Trophoblast cell (in vitro differentiated cells and primary cell): ENCODE data around the gene FBXW4.

Experiments used
- DNase-seq, 2 donors: peaks; one replicate each; pipeline ENCODE4 v3.0.0-alpha.2; 2016
- H2AFZ ChIP-seq: 2 replicates; pipeline ENCODE4 v1.6.1; 2013; ENCODE audit warnings: low read length, moderate library complexity, mild to moderate bottlenecking; ENCODE audit not compliant: insufficient read depth, poor library complexity
- H2AK5ac ChIP-seq: 2 replicates; pipeline ENCODE4 v1.6.1; 2013; ENCODE audit warnings: mild to moderate bottlenecking, low read length
- H2BK120ac ChIP-seq: 2 replicates; pipeline ENCODE4 v1.6.1; 2013; ENCODE audit warnings: low read length, mild to moderate bottlenecking, moderate library complexity; ENCODE audit not compliant: insufficient read depth, poor library complexity
- H2BK12ac ChIP-seq: 2 replicates; pipeline ENCODE4 v1.6.1; 2013; ENCODE audit warnings: mild to moderate bottlenecking, low read length, moderate library complexity
- H2BK5ac ChIP-seq: 2 replicates; pipeline ENCODE4 v1.6.1; 2013; ENCODE audit warnings: low read length, low read depth, moderate library complexity, mild to moderate bottlenecking; ENCODE audit not compliant: poor library complexity
- H3K14ac ChIP-seq: 2 replicates; pipeline ENCODE4 v1.6.1; 2013; ENCODE audit warnings: mild to moderate bottlenecking, low read length
- H3K18ac ChIP-seq: 2 replicates; pipeline ENCODE4 v1.6.1; 2013; ENCODE audit warnings: mild to moderate bottlenecking, low read length
- H3K23ac ChIP-seq: 2 replicates; pipeline ENCODE4 v1.6.1; 2013; ENCODE audit warnings: low read length
- H3K27ac ChIP-seq: 2 replicates; pipeline ENCODE4 v1.5.1; 2013; ENCODE audit warnings: low read depth, mild to moderate bottlenecking, inconsistent platforms, low read length, moderate library complexity
- H3K27me3 ChIP-seq: 2 replicates; pipeline ENCODE4 v1.6.1; 2013; ENCODE audit warnings: inconsistent platforms, mild to moderate bottlenecking, low read length, moderate library complexity; ENCODE audit not compliant: insufficient read depth
- H3K36me3 ChIP-seq, 2 experiments: 1 replicate in 1 of 2; 2 replicates in 1 of 2; pipeline ENCODE4 v1.6.1; 2013; ENCODE audit warnings: low read length in 2 of 2, mild to moderate bottlenecking in 2 of 2, moderate library complexity in 1 of 2; ENCODE audit not compliant: insufficient read depth in 2 of 2, control insufficient read depth in 1 of 2
- H3K4ac ChIP-seq: 2 replicates; pipeline ENCODE4 v1.6.1; 2013; ENCODE audit warnings: low read depth, mild to moderate bottlenecking, low read length, moderate library complexity
- H3K4me1 ChIP-seq, 2 experiments: 1 replicate in 1 of 2; 2 replicates in 1 of 2; pipeline ENCODE4 v1.6.1; 2013; ENCODE audit warnings: low read length in 2 of 2, mild to moderate bottlenecking in 2 of 2, moderate library complexity in 1 of 2; ENCODE audit not compliant: insufficient read depth in 2 of 2, control insufficient read depth in 1 of 2
- H3K4me2 ChIP-seq: 2 replicates; pipeline ENCODE4 v1.6.1; 2013; ENCODE audit warnings: inconsistent platforms, mild to moderate bottlenecking, low read length, moderate library complexity
- H3K4me3 ChIP-seq: 2 replicates; pipeline ENCODE4 v1.5.1; 2013; ENCODE audit warnings: mild to moderate bottlenecking, low read depth, low read length, inconsistent platforms
- H3K79me1 ChIP-seq: one replicate; pipeline ENCODE4 v1.6.1; 2013; ENCODE audit warnings: low read length
- H3K79me2 ChIP-seq: 2 replicates; pipeline ENCODE4 v1.6.1; 2013; ENCODE audit warnings: low read length, mild to moderate bottlenecking; ENCODE audit not compliant: control insufficient read depth, insufficient read depth, poor library complexity
- H3K9ac ChIP-seq: 2 replicates; pipeline ENCODE4 v1.6.1; 2013; ENCODE audit warnings: mild to moderate bottlenecking, low read length
- H3K9me3 ChIP-seq: 2 replicates; pipeline ENCODE4 v1.6.1; 2013; ENCODE audit warnings: low read depth, mild to moderate bottlenecking, control low read depth, inconsistent platforms, low read length; ENCODE audit not compliant: insufficient read depth
- H4K12ac ChIP-seq: 2 replicates; pipeline ENCODE4 v1.6.1; 2013; ENCODE audit warnings: low read depth, mild to moderate bottlenecking, low read length, moderate library complexity
- H4K8ac ChIP-seq: 2 replicates; pipeline ENCODE4 v1.6.1; 2013; ENCODE audit warnings: low read depth, mild to moderate bottlenecking, low read length, moderate library complexity
- H4K91ac ChIP-seq: one replicate; pipeline ENCODE4 v1.6.1; 2013; ENCODE audit warnings: low read depth, mild to moderate bottlenecking, low read length, moderate library complexity
- WGBS: extraction: QIAGEN DNeasy Blood & Tissue Kit; methylation state at CpG from one replicate; pipeline ENCODE4 v1.1.7; 2013; ENCODE audit warnings: missing lambda C conversion rate; ENCODE audit not compliant: insufficient read length, insufficient coverage; ENCODE audit errors: extremely low coverage; 5-methylcytosine and 5-hydroxymethylcytosine counted together

FBXW4 gene

GRCh38 chr10:101565936-101566332, 129.0 kb downstream of the FBXW4 start:
- no peak overlapping the region for H2BK12ac ChIP-seq
- no peak overlapping the region for H3K18ac ChIP-seq
- no peak overlapping the region for H4K8ac ChIP-seq
- no peak overlapping the region for H2BK120ac ChIP-seq
- peaks cover 3% of the 10 kb centered on the region for H3K9me3 ChIP-seq
- H3K79me2 ChIP-seq, result peaks cover 2% of the 10 kb centered on the region
- no CpG with 5 or more reads among the region's 8 CpGs for WGBS
- H3K4me1 ChIP-seq, result peaks cover 0 to 10% of the 10 kb centered on the region in 2 experiments
- no peak overlapping the region for H2BK5ac ChIP-seq
- H3K4ac ChIP-seq, result no peak overlapping the region
- no peak overlapping the region for H4K12ac ChIP-seq
- no peak overlapping the region for H3K4me3 ChIP-seq
- no peak overlapping the region for H3K23ac ChIP-seq
- H2AFZ ChIP-seq, result no peak overlapping the region
- H3K36me3 ChIP-seq, result no peaks in the 10 kb centered on the region
- no peak for DNase-seq
- no peak overlapping the region for H3K27ac ChIP-seq
- H3K79me1 ChIP-seq, result no peaks in the 10 kb centered on the region
- no peak overlapping the region for H4K91ac ChIP-seq
- H2AK5ac ChIP-seq, result no peak overlapping the region
- no peak overlapping the region for H3K9ac ChIP-seq
- H3K4me2 ChIP-seq, result no peak overlapping the region
- no peak overlapping the region for H3K14ac ChIP-seq
- H3K27me3 ChIP-seq, result peaks cover 13% of the 10 kb centered on the region

GRCh38 chr10:101565370-101565900, 129.5 kb downstream of the FBXW4 start:
- Histone ChIP-seq H2AK5ac (no peak overlapping the region), H3K9ac (no peak overlapping the region), H2AFZ (no peak overlapping the region), H3K79me1 (no peaks in the 10 kb centered on the region), H4K91ac (no peak overlapping the region), H3K18ac (no peak overlapping the region), H3K79me2 (peaks cover 2% of the 10 kb centered on the region), H3K27me3 (peaks cover 13% of the 10 kb centered on the region), H4K12ac (no peak overlapping the region), H3K23ac (no peak overlapping the region), H3K14ac (no peak overlapping the region), H3K36me3 (no peaks in the 10 kb centered on the region), H4K8ac (no peak overlapping the region), H2BK5ac (no peak overlapping the region), H3K4me3 (no peak overlapping the region), H3K4me2 (no peak overlapping the region), H3K4ac (no peak overlapping the region), H3K27ac (no peak overlapping the region), H3K4me1 (peaks cover 0 to 9% of the 10 kb centered on the region in 2 experiments), H3K9me3 (peaks cover 3% of the 10 kb centered on the region), H2BK120ac (no peak overlapping the region), H2BK12ac (no peak overlapping the region)
- DNase-seq, result no peak
- no CpG with 5 or more reads among the region's 5 CpGs for WGBS

DNA sequence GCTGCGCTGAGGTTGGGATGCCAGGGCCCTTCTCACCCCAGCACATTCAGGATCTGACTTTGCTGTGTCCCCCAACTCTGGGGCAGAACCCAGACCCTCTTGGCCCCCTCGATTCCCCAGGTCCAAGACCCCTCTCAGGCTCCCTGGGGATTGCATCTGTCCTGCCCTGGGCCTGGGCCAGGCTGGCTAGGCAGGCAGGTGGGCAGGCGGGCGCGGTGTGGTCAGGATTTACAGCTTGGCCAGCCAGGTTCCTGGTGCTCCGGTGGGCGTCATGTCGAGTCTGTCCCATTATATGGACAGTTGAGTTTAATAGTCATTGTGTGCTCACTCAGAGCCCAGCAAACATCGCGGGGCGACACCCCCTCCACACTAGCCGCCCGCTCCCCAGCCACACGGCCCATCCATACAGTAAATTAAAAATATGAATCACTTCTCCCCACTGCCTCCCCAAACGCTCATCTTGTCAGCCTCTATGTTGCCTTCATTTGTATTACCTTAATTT, 130.4 kb downstream of the FBXW4 start:
- Histone ChIP-seq H3K18ac (no peak overlapping the region), H3K79me1 (no peaks in the 10 kb centered on the region), H3K27me3 (peaks cover 13% of the 10 kb centered on the region), H4K91ac (no peak overlapping the region), H3K9me3 (peaks cover 3% of the 10 kb centered on the region), H2BK5ac (no peak overlapping the region), H3K79me2 (no peaks in the 10 kb centered on the region), H3K9ac (no peak overlapping the region), H3K23ac (no peak overlapping the region), H3K4ac (no peak overlapping the region), H2BK12ac (no peak overlapping the region), H3K4me1 (peaks cover 0 to 6% of the 10 kb centered on the region in 2 experiments), H3K36me3 (no peaks in the 10 kb centered on the region), H4K8ac (no peak overlapping the region), H3K14ac (no peak overlapping the region), H4K12ac (no peak overlapping the region), H2BK120ac (no peak overlapping the region), H2AK5ac (no peak overlapping the region), H3K27ac (no peak overlapping the region), H3K4me3 (no peak overlapping the region), H2AFZ (no peak overlapping the region), H3K4me2 (no peak overlapping the region)
- no CpG with 5 or more reads among the region's 15 CpGs for WGBS
- DNase-seq, result no peak

DNA sequence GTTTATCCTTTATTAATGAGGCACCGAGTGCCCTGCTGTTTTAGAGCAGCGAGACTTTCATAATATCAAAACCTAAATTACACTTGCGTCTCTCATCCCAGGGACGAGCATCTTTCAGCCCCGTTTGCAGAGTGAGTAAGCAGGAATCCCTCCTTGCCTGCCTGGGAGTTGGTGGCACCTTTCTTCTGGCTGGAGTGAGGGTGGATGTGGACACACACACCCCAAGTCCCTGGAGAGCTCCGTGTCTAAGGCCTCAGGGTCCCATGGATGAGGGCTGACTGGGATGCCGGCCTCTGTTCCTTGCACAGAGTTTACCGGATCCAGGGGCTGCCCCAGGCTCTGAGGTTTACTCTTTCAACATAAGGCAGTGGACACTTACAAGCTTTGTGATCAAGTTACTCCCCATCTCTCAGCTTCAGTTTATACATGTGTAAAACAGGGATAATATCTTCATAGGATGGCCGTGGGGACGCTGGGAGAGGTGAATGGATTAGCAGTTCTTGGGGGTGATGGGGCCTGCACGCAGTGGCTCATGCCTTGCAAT, 131.4 kb downstream of the FBXW4 start:
- no CpG with 5 or more reads among the region's 11 CpGs for WGBS
- Histone ChIP-seq H3K79me1 (no peaks in the 10 kb centered on the region), H3K14ac (no peak overlapping the region), H3K23ac (no peak overlapping the region), H3K18ac (no peak overlapping the region), H2BK5ac (no peak overlapping the region), H3K4ac (no peak overlapping the region), H4K12ac (no peak overlapping the region), H3K4me1 (peaks cover 0 to 4% of the 10 kb centered on the region in 2 experiments), H3K27me3 (peaks cover 11% of the 10 kb centered on the region), H3K79me2 (no peaks in the 10 kb centered on the region), H4K91ac (no peak overlapping the region), H4K8ac (no peak overlapping the region), H2BK120ac (no peak overlapping the region), H3K36me3 (no peaks in the 10 kb centered on the region), H3K4me3 (no peak overlapping the region), H3K9me3 (peaks cover 3% of the 10 kb centered on the region), H2AK5ac (no peak overlapping the region), H2AFZ (no peak overlapping the region), H3K27ac (no peak overlapping the region), H3K9ac (no peak overlapping the region), H2BK12ac (no peak overlapping the region), H3K4me2 (no peak overlapping the region)
- no peak for DNase-seq
